GM18858 (cell line): ENCODE measurements around the gene RBM39.
"Not testable (repeated sequence)": the region's sequence is repeated elsewhere in the genome, so short reads cannot be mapped to it uniquely, and the experiment has no call there.

Experiments used
- ATAC-seq: cut with Tn5 transposase; IDR thresholded peaks from one replicate; pipeline ENCODE4 v1.9.1; 2021; ENCODE audit not compliant: unreplicated experiment

The RBM39 gene

DNA sequence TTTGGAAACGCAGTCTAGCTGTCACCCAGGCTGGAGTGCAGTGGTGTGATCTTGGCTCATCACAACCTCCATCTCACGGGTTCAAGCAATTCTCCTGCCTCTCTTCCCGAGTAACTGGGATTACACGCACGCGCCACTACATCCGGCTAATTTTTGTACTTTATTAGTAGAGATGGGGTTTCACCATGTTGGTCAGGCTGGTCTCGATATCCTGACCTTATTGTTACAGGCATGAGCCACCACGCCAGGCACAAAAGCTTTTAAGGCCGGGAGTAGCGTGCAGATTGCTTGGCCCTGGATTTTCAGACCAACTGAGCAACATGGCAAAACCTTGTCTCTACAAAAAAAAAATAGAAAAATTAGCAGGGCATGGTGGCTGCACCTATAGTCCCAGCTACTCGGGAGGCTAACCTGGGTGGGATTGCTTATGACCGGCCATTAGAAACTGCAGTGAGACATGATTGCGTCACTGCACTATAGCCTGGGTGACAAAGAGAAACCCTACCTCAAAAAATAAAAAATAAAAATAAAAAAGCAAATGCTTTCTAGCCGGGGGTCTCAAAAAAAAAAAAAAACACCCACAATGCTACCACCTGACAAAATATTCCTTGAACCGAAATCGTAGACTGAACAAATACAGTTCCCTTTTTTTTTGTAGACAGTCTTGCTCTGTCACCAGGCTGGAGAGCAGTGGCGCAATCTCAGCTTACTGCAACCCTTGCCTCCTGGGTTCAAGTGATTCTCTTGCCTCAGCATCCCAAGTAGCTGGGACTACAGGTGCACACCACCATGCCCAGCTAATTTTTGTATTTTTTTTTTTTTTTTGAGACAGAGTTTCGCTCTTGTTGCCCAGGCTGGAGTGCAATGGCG, 15.0 kb downstream of the RBM39 start:
- no peak for ATAC-seq

DNA sequence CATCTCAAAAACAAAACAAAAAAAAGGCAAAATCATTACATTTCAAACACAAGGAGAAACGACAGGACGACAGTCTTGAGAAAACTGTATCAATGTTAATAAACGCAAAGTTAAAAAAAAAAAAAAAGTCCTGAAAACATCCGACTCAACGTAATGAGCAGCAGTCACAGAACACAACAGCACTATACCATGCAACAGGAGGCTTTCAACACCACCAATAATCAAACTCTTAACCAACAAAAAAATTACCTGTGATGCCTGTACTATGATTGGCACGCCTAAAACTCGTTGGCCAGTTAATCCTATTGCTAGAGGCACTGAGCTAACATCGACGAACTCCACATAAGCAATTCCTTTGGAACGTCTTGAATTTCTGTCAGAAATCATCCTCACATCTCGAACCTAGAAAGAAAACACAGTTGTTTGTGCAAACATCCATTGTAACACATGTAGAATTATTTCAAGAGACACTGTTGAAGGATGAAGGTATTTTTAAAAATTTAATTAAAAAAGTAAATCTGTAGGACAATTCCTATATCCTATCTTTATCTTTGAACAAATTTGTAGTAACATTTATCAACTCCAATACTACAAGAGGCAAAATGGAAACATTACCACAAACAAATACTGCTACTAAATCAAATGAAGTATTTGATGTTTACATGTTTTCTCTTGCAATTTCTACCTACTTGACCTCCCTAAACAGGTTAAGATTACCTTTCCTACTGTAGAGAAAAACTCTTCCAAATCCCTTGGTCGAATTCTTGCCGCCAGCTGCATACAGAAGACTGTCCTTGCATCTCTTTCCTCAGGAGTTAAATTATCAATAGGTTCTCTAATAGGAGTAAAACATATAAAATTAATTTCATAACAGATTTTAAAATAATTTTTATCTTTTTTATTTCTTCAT, 17.5 kb downstream of the RBM39 start:
- ATAC-seq = no peak

DNA sequence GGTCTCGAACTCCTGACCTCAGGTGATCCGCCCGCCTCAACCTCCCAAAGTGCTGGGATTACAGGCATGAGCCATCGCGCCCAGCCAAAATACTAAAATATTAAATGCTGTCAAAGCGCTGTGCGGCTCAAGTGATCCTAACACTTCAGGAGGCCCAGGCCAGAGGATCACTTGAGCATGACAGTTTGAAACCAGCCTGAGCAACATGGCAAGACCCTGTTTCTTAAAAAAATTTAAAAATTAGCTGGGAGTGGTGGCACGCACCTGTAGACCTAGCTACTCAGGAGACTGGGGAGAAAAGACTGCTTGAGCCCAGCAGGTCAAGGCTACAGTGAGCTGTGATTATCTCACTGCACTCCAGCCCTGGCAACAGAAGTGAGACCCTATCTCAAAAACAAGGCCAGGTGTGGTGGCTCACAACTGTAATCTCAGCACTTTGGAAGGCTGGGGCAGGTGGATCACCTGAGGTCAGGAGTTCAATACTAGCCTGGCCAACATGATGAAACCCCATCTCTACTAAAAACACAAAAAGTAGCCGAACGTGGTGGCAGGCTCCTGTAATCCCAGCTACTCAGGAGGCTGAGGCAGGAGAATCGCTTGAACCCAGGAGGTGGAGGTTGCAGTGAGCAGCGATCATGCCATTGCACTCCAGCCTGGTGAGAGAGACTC, 18.3 kb downstream of the RBM39 start:
- not testable (repeated sequence) for ATAC-seq

DNA sequence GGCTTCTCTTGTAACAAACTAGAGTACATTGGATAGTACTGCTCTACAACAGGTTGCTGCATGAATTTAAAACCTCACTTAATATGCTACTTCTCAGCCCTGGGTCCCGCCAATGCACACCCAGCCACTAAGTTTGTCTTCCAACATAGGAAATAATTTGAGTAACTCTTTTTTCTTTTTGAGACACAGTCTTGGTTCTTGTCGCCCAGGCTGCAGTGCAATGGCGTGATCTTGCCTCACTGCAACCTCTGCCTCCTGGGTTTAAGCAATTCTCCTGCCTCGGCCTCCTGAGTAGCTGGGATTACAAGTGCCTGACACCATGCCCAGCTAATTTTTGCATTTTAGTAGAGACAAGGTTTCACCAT, 18.8 kb downstream of the RBM39 start:
- not testable (repeated sequence) for ATAC-seq

DNA sequence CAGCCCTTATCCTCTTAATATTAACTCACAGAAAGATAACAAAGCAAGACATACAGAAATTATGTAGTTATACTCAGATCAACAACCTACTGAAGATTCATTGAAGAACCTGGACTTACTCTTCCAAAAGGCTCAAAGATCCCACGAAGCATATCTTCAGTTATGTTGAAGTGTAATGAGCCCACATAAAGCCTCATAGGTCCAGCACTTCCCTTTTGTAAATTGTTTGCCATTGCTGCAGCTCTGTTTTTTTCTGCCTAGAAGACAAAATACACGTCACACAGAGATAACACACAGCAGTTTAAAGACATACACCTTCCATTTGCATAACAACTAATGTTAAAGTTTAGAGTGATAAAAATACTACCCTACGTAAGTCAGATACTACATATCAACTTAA, 20.4 kb downstream of the RBM39 start:
- ATAC-seq = no peak

DNA sequence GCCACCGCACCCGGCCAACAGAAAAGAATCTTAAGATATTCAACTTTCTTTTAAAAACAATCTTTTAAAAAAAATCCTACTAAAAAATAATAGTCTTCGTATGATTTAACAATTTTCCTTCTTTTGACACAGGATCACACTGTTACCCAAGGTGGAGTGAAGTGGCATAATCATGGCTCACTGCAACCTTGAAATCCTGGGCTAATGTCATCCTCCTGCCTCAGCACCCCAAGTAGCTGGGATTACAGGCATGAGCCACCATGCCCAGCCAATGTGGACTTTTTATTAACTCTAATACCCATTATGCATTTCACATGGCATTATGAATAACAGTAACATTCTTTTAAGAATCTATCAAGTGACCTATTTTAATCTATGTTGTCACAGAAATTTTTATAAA, 20.8 kb downstream of the RBM39 start:
- no peak for ATAC-seq

DNA sequence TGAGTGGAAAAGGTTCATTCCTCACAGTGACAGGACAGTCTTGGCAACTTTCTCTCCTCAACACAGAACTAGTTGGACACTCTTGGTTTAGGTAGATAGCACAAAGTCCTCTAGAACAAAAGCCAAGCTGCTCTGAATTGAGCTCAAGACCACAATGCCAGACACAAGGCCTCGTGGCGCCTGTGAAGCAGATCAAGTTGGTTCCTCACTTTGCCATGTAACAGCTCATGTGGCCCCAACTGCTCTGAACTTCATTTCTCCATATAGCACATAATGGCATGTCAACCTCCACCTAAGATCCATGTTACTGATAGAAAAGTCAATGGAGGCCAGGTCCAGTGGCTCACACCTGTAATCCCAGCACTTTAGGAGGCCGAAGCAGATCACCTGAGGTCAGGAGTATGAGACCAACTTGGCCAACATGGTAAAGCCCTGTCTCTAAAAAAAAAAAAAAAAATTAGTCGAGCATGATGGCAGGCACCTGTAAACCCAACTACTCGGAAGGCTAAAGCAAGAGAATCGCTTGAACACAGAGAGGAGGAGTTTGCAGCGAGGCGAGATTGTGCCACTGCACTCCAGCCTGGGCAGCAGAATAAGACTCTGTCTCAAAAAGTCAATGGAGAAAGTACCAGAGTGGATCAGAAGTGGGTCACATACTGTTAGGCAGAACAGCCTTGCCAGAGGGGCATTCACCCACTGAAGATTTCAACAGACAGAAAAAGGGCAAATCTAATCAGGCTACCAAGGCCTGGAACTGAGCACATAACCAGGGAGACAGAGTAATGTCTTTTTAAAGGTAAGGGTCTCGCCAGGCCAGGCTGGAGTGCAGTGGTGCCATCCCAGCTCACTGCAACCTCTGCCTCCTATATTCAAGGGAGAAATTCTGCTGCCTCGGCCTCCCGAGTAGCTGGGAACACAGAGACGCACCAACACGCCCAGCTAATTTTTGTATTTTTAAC, 21.6 kb downstream of the RBM39 start:
- ATAC-seq = no peak

DNA sequence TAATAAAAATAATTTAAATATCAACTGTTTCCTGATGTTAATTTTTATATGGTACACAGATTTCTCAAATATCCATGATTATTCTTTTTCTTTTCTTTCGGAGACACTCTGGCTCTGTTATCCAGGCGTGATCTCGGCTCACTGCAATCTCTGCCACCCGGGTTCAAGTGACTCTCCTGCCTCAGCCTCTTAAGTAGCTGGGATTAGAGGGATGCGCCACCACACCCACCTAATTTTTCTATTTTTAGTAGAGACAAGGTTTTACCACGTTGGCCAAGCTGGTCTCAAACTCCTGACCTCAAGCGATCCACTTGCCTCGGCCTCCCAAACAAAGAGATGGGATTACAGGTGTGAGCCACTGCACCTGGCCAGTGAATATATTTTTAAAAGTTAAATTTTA, 22.3 kb downstream of the RBM39 start:
- ATAC-seq = no peak

DNA sequence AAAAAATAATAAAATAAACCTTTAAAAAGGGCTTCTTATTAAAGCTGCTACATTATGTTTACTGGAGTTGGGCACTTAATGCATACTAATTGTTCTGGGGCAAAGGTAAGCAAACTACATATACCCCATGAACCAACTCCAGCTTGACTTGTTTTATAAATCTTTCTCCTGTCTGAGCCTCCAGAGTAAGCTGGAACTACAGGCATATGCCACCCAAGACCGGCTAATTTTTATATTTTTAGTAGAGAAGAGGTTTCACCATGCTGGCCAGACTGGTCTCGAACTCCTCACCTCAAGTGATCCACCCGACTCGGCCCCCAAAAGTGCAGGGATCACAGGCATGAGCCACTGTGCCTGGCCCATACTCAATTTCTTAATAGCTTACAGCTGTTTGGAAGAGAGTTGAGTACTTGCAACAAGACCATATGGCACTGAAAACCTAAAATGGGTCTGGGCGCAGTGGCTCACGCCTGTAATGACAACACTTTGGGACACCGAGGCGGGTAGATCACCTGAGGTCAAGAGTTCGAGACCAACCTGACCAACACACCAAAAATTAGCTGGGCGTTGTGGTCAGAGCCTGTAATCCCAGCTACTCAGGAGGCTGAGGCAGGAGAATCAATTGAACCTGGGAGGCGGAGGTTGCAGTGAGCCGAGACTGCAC, 23.0 kb downstream of the RBM39 start:
- no peak for ATAC-seq

DNA sequence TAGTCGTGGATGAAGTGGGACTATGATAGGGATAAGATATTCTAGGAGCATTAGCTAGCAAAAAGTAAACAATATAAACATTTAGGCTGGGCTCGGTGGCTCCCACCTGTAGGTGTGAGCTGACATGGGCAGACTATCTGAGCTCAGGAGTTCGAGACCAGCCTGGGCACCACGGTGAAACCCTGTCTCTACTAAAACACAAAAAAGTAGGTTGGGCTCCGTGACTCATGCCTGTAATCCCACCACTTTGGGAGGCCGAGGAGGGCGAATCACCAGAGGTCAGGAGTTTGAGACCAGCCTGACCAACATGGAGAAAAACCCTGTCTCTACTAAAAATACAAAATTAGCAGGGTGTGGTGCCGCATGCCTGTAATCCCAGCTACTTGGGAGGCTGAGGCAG, 23.7 kb downstream of the RBM39 start:
- not testable (repeated sequence) for ATAC-seq

DNA sequence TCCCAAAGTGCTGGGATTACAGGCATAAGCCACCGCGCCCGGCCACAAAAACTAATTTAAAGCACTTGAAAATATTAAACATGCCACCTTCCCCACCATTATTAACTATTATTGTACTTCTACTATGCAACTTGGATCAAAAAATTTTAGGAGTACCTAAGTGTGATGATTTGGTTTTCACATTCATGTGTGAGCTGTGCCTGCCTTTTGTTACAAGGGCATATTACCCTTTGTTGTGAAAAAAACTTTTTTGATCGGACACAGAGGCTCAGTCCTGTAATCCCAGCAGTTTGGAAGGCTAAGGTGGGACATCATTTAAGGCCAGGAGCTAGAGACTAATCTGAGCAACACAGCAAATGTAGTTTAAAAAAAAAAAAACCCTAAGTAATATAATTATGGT, 25.7 kb downstream of the RBM39 start:
- ATAC-seq = no peak

DNA sequence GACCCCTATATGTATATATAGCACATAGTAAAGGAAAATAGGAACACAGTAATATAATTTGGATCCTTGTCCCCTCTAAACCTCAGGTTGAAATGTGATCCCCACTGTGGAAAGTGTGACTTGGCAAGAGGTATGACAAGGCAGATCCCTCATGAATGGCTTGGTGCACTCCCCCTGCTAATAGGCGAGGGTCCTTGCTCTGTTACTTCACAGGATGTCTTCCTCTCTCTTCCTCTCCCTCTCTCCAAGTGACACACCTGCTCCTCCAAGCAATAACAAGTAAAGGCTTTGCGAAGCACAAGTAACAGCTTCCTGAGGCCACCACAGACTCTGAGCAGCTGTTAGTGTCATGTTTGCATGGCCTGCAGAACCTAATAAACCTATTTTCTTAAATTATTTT, 26.4 kb downstream of the RBM39 start:
- no peak for ATAC-seq

DNA sequence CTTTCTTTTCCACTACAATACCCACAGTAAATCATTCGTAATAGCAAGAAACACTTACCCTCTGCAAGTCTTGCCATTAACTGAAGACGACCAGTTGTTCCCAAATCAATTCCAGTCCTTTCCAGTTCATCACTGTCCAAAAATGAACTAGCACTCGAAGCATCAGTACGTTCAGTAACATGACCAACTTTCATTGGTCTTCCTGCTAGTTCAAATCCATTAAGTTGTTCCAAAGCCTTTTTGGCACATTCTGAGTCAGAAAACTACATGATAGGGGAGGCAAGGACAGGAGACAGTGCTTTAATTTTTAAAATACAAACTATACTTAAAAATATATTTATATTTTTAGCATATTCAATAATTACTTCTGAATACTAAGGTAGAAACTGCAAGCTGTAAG, 27.9 kb downstream of the RBM39 start:
- no peak for ATAC-seq

DNA sequence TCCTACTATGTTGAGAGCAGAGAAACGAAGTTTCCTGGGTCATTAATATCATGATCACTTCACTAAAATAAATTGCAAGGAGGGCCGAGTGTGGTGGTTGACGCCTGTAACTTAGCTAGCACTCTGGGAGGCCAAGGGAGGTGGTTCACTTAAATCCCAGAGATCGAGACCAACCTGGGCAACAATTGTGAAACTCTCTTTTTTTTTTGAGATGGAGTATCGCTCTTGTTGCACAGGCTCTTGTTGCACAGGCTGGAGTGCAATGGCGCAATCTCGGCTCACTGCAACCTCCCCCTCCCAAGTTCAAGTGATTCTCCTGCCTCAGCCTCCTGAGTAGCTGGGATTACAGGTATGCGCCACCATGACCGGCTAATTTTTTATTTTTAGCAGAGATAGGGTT, 28.9 kb downstream of the RBM39 start:
- not testable (repeated sequence) for ATAC-seq

DNA sequence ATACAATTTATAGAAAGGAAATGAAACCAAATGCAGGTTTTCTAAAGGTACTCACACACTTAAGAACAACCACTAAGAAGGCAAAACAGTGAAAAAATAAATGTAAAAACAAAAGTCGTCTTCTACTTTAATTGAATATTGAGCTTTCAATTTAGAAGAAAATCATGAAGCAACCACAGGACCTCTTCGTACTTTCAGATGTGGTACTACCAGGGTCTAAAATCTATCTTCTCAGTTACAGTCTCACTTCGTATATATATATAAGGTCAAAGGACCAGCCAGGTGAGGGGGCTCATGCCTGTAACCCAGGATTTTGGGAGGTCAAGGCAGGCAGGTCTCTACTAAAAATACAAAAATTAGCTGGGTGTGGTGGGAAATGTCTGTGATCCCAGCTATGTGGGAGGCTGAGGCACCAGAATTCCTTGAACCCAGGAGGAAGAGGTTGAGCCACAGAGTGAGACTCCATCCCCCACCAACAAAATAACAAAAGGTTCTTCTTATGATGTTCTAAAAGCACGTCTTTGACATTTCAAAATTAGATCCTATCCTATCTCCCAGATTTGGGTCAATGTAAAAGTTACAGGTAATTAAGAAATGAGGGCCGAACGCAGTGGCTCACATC, 30.4 kb downstream of the RBM39 start:
- no peak for ATAC-seq

DNA sequence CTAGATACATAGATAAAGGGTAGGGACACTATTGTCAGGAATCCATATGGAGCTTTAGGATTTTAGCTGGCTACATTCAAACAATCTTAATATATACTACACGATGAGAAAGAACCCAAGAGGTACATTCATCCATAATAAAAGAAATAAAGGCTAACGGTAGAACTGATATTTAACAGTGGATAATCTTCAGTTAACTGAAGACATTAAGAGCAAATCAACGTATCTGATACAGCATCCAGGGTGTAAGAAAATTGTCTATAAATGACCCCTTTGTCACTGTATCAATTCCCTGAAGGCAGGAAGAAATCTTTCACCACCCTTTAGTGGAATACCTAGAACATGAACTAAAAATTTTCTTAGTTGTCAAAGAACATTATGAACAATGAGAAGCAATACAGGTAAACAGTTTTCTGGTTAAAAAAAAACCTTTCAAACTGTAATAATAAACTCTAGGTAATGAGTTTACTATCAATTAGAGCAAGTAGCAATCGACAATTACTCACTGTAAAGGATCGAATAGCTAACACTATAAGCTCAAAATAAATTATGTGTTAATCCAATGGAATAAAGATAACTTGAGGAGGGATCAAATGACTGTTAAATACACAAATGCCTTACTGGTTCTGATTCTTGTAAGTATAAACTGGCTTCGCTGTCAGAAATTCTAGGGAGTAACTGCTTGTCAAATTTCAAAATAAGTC, 31.0 kb downstream of the RBM39 start:
- no peak for ATAC-seq

DNA sequence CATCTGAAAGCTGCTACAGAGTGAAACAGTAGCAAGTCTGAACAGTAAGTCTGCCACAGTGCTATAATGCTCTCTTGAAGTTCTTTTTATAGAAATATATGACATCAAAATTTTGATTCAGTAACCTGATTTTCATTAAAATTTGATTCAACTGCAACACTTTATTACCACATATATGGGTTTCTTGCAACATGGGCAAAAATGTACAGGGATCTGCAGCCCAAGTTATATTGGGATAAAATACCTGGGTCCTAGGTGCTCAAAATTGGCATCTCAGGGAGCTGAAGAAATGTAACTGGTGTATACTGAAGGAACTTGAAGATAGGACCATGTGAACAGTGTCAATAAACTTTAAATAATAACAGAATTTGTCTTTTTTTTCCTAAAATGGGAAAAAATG, 32.0 kb downstream of the RBM39 start:
- no peak for ATAC-seq

DNA sequence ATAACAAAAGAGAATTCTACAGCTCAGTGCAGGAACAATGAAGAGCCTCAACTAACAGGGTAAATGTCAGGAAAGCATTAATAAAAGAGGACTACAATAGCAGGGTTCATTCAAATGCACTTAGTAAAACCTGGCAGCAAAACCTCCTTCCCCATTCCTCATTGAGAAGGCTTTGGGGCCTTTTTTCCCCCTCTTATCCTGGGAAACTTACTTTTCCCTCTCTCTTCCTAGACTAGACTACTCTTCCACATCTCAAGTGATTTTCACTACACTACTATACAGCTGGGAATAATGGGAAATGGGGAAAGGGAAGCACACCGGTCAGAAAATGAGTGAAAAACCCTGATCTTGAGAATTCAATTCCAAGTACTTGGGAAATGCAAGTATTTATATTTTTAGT, 32.8 kb downstream of the RBM39 start:
- no peak for ATAC-seq

DNA sequence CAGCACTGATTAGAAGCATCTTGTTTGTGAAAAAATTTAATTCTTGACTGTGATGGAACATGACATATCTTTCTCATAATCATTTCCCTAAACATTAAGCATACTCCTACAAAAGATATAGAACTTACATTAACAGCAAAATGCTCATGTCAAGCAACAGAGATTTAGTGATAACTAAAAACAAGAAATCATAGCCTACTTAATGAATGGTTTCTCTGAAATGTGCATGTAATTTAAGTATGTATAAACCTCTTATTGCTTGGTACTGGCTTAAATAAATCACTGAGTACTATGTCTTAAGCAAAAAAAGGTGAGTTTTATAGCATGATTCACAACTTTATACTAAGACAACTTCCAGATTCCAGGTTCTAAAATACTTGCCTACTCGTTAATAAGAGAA, 33.6 kb downstream of the RBM39 start:
- no peak for ATAC-seq
